H1 (cell line): ENCODE results near the gene GRM4. TPM values are rescaled to one million over a fixed set of nuclear protein-coding genes. Genes with fewer than 3 reads are reported as not detected.
A peak's percentile ranks its signal among the peaks of the same experiment; 100 is the strongest.

Source experiments
- CTCF ChIA-PET: fragments of 300-600 bp; sonication (Branson Sonifier 250); formaldehyde crosslinking; loops from one replicate; lab custom pipeline; 2021; ENCODE audit not compliant: partially characterized antibody; lab: Charles Lee
- POLR2A ChIA-PET: fragments of 300-600 bp; sonication (Branson Sonifier 250); formaldehyde crosslinking; loops from one replicate; lab custom pipeline; 2021; ENCODE audit warnings: inconsistent platforms; ENCODE audit not compliant: partially characterized antibody; lab: Charles Lee
- DNase-seq, 2 experiments: peaks; one replicate each; pipeline versions ENCODE4 v3.0.0 to v3.0.0-alpha.2; 2010 to 2022; ENCODE audit warnings: low spot score in 2 of 2, low read depth in 1 of 2, mixed read lengths in 1 of 2
- FAIRE-seq: peaks from 2 replicates; lab custom pipeline; 2011; peaks lifted over from hg19 to GRCh38; lab: Jason Lieb, UNC
- H2AFZ ChIP-seq: 2 replicates; pipeline ENCODE4 v1.8.1; 2012; ENCODE audit warnings: low read length, inconsistent platforms
- H2AK5ac ChIP-seq: 2 replicates; pipeline ENCODE4 v1.6.1; 2013; ENCODE audit warnings: low read depth, low read length
- H2BK120ac ChIP-seq: replicated peaks from 2 replicates; pipeline ENCODE3; 2013; ENCODE audit warnings: low read depth, low read length, inconsistent platforms
- H2BK12ac ChIP-seq: 2 replicates; pipeline ENCODE4 v1.6.1; 2013; ENCODE audit warnings: low read depth, low read length
- H2BK15ac ChIP-seq: 2 replicates; pipeline ENCODE4 v1.6.1; 2013; ENCODE audit warnings: low read length
- H2BK20ac ChIP-seq: 2 replicates; pipeline ENCODE4 v1.6.1; 2013; ENCODE audit warnings: low read length
- H2BK5ac ChIP-seq: 2 replicates; pipeline ENCODE4 v1.6.1; 2013; ENCODE audit warnings: low read depth, low read length
- H3K14ac ChIP-seq: 2 replicates; pipeline ENCODE4 v1.6.1; 2013; ENCODE audit warnings: inconsistent platforms; ENCODE audit not compliant: insufficient read length
- H3K18ac ChIP-seq: 2 replicates; pipeline ENCODE4 v1.6.1; 2013; ENCODE audit warnings: low read length; ENCODE audit errors: extremely low read depth
- H3K23ac ChIP-seq: 2 replicates; pipeline ENCODE4 v1.6.1; 2013; ENCODE audit warnings: inconsistent platforms; ENCODE audit not compliant: insufficient read length
- H3K23me2 ChIP-seq: 2 replicates; pipeline ENCODE4 v1.6.1; 2013; ENCODE audit warnings: low read depth, low read length
- H3K27ac ChIP-seq: 2 replicates; pipeline ENCODE4 v1.6.1; 2011; ENCODE audit warnings: low read depth, low read length, inconsistent platforms
- H3K27me3 ChIP-seq, 4 experiments: replicated peaks in 1 of 4; 1 replicate in 1 of 4; 2 replicates in 3 of 4; pipeline versions ENCODE4 v1.6.1 to v1.8.1; 2011 to 2013; ENCODE audit warnings: low read length in 3 of 4, mild to moderate bottlenecking in 3 of 4, inconsistent platforms in 2 of 4, mixed read lengths in 2 of 4, moderate library complexity in 1 of 4; ENCODE audit not compliant: control insufficient read depth in 3 of 4, insufficient read depth in 3 of 4; ENCODE audit errors: extremely low read depth in 1 of 4
- H3K36me3 ChIP-seq, 4 experiments: 2 replicates each; pipeline versions ENCODE4 v1.6.1 to v1.8.1; 2011 to 2013; ENCODE audit warnings: mild to moderate bottlenecking in 4 of 4, low read length in 3 of 4, moderate library complexity in 2 of 4, control low read depth in 1 of 4, inconsistent platforms in 1 of 4; ENCODE audit not compliant: insufficient read depth in 4 of 4, control insufficient read depth in 2 of 4
- H3K4ac ChIP-seq: replicated peaks from 2 replicates; pipeline ENCODE3; 2013; ENCODE audit warnings: low read length, low read depth, mixed read lengths, inconsistent platforms; ENCODE audit not compliant: insufficient read length
- H3K4me1 ChIP-seq, 4 experiments: replicated peaks in 1 of 4; 1 replicate in 1 of 4; 2 replicates in 3 of 4; pipeline versions ENCODE4 v1.6.1 to v1.8.1; 2011 to 2013; ENCODE audit warnings: low read length in 3 of 4, inconsistent platforms in 2 of 4, mixed read lengths in 1 of 4; ENCODE audit not compliant: insufficient read depth in 4 of 4, control insufficient read depth in 3 of 4
- H3K4me2 ChIP-seq, 2 experiments: 2 replicates each; pipeline versions ENCODE4 v1.6.1 to v1.8.1; 2011 to 2013; ENCODE audit warnings: low read depth in 2 of 2, low read length in 2 of 2, control low read depth in 1 of 2, inconsistent platforms in 1 of 2, mild to moderate bottlenecking in 1 of 2; ENCODE audit not compliant: insufficient read depth in 1 of 2
- H3K4me3 ChIP-seq, 4 experiments: fragments of 200-600, 300-600 bp in 1 of 4; sonication (generic), shearing (Covaris generic), sonication (Bioruptor Twin) in 1 of 4; 2 replicates each; pipeline versions ENCODE4 v1.5.1 to v1.8.1; 2011 to 2016; ENCODE audit warnings: low read length in 4 of 4, low read depth in 3 of 4, control low read depth in 2 of 4, inconsistent platforms in 2 of 4, mild to moderate bottlenecking in 2 of 4, mixed read lengths in 1 of 4, moderate library complexity in 1 of 4; ENCODE audit not compliant: insufficient read depth in 2 of 4; ENCODE audit errors: extremely low read depth in 1 of 4
- H3K56ac ChIP-seq: replicated peaks from 2 replicates; pipeline ENCODE3; 2013; ENCODE audit warnings: low read depth, mild to moderate bottlenecking, mixed read lengths, low read length, inconsistent platforms; ENCODE audit not compliant: insufficient read length
- H3K79me1 ChIP-seq: 2 replicates; pipeline ENCODE4 v1.6.1; 2013; ENCODE audit warnings: low read depth, low read length, control low read depth
- H3K79me2 ChIP-seq, 2 experiments: 2 replicates each; pipeline versions ENCODE4 v1.6.1 to v1.8.1; 2012 to 2013; ENCODE audit warnings: low read length in 2 of 2, mild to moderate bottlenecking in 2 of 2, inconsistent platforms in 1 of 2; ENCODE audit not compliant: insufficient read depth in 2 of 2, control insufficient read depth in 1 of 2
- H3K9ac ChIP-seq, 4 experiments: replicated peaks in 1 of 4; 1 replicate in 1 of 4; 2 replicates in 3 of 4; pipeline versions ENCODE4 v1.6.1 to v1.8.1; 2011 to 2013; ENCODE audit warnings: low read depth in 3 of 4, low read length in 3 of 4, control low read depth in 2 of 4, mild to moderate bottlenecking in 2 of 4, moderate library complexity in 2 of 4, inconsistent platforms in 1 of 4; ENCODE audit errors: extremely low read depth in 1 of 4
- H3K9me3 ChIP-seq, 2 experiments: 2 replicates each; pipeline versions ENCODE4 v1.6.1 to v1.8.1; 2012 to 2013; ENCODE audit warnings: mild to moderate bottlenecking in 2 of 2, moderate library complexity in 2 of 2, control low read depth in 1 of 2, inconsistent platforms in 1 of 2, low read depth in 1 of 2, low read length in 1 of 2, mixed read lengths in 1 of 2; ENCODE audit not compliant: insufficient read depth in 2 of 2
- H4K20me1 ChIP-seq, 2 experiments: replicated peaks in 1 of 2; 2 replicates each; pipeline versions ENCODE3 to v1.8.1; 2011 to 2013; ENCODE audit warnings: inconsistent platforms in 2 of 2, low read length in 2 of 2, mild to moderate bottlenecking in 1 of 2; ENCODE audit not compliant: insufficient read depth in 2 of 2, control insufficient read depth in 1 of 2
- H4K5ac ChIP-seq: 2 replicates; pipeline ENCODE4 v1.6.1; 2013; ENCODE audit warnings: low read length, low read depth, mixed read lengths, inconsistent platforms; ENCODE audit not compliant: insufficient read length
- H4K8ac ChIP-seq: 2 replicates; pipeline ENCODE4 v1.8.0; 2013; ENCODE audit warnings: mild to moderate bottlenecking, moderate library complexity, low read length, inconsistent platforms; ENCODE audit not compliant: insufficient read depth; ENCODE audit errors: extremely low read depth
- H4K91ac ChIP-seq: replicated peaks from 2 replicates; pipeline ENCODE3; 2013; ENCODE audit warnings: low read length, mixed read lengths, inconsistent platforms; ENCODE audit not compliant: insufficient read length
- CHD1 ChIP-seq: IDR thresholded peaks from 2 replicates; pipeline ENCODE4 v1.6.1; 2012; ENCODE audit warnings: low read depth, low read length, improper control_type of control experiment
- WGBS, 2 experiments: shearing (Covaris generic) in 1 of 2; methylation state at CpG; one replicate each; pipeline versions ENCODE4 v1.1.6 to v1.1.7; 2013 to 2015; ENCODE audit warnings: low lambda C conversion rate in 2 of 2, mixed read lengths in 2 of 2, inconsistent platforms in 1 of 2, low coverage in 1 of 2, missing lambda C conversion rate in 1 of 2; ENCODE audit not compliant: insufficient replicate concordance in 2 of 2, insufficient coverage in 1 of 2, insufficient read length in 1 of 2; ENCODE audit errors: extremely low coverage in 1 of 2, missing lambda C conversion rate in 1 of 2; 5-methylcytosine and 5-hydroxymethylcytosine counted together
- polyA plus RNA-seq, 7 experiments: library from polyadenylated mRNA; depleted of rRNA in 3 of 7; stranded (reverse) in 5 of 7; unstranded in 2 of 7; fragments of >200 nt in 5 of 7; fragments of 200-250 nt in 2 of 7; gene quantifications; 1 replicate in 5 of 7; 2 replicates in 1 of 7; 4 replicates in 1 of 7; pipeline versions ENCODE4 v1.2.1 to v1.2.3, GENCODE V29; 2011 to 2013; ENCODE audit warnings: missing spikeins in 2 of 7, mixed read lengths in 2 of 7
- total RNA-seq: library from RNA; stranded (reverse); fragmentation: NEBNext Ultra II Directional; extraction: Animal tissue kit (Norgen Biotek cat#: 25700); gene quantifications from 2 replicates; pipeline ENCODE4 v1.2.1, GENCODE V29; 2021

Gene GRM4
- total and polyA plus RNA-seq, 2 of the 8 experiments (the other 6 are each of a cell fraction or from before 2014, with no cell fraction given), result 19.6 to 21.5 TPM

- no peak overlapping the region for H3K27ac ChIP-seq
- no peak overlapping the region for H2BK120ac ChIP-seq
- no peak overlapping the region for H2BK20ac ChIP-seq
- no peak overlapping the region for H3K4me2 ChIP-seq
- H3K4ac ChIP-seq, result no peak overlapping the region
- no peak overlapping the region for H3K23ac ChIP-seq
- no peak overlapping the region; the same call in 1 of the 2 replicates for H2BK12ac ChIP-seq
- H3K79me2 ChIP-seq, result no peaks in the 10 kb centered on the region
- H3K79me1 ChIP-seq, result peaks cover 6% of the 10 kb centered on the region
- WGBS, 2 experiments, result 87% methylated on average over 6 of the region's 6 CpGs; no CpG with 5 or more reads in 1 of the 2 experiments
- H3K4me3 ChIP-seq, result no peak overlapping the region
- CTCF ChIA-PET, result interaction anchor here (1.1 to 1.5 kb wide), 2 partner anchors 49 to 327 kb away, joined by 4 read pairs; no protein-coding TSS in a partner anchor
- H3K23me2 ChIP-seq, result no peaks in the 10 kb centered on the region
- peaks cover 3 to 8% of the 10 kb centered on the region in 2 experiments for H4K20me1 ChIP-seq
- H4K5ac ChIP-seq, result no peak overlapping the region
- no peak overlapping the region for H3K14ac ChIP-seq
- H2AFZ ChIP-seq, result no peak overlapping the region
- no peak overlapping the region for H4K8ac ChIP-seq
- FAIRE-seq (no peak), DNase-seq (no peak)
- H2BK15ac ChIP-seq, result no peak overlapping the region
- no peaks in the 10 kb centered on the region for H3K36me3 ChIP-seq
- H3K9me3 ChIP-seq, result no peaks in the 10 kb centered on the region
- H3K4me1 ChIP-seq, result peaks cover 0 to 2% (median 0%) of the 10 kb centered on the region in 4 experiments; a peak in 1 of 7 replicates
- no peaks in the 10 kb centered on the region for H3K27me3 ChIP-seq
- H3K56ac ChIP-seq, result no peak overlapping the region
- no peak overlapping the region for H2BK5ac ChIP-seq
- H4K91ac ChIP-seq, result no peak overlapping the region
- POLR2A ChIA-PET, result no interaction called here
- H3K18ac ChIP-seq, result no peak overlapping the region
- H3K9ac ChIP-seq, result no peak overlapping the region
- TF ChIP-seq CHD1, result no peak
- 0 out of 2 replicates have a peak overlapping the region, but pooled peaks have one; percentile 39 for H2AK5ac ChIP-seq
Observed at GRCh38 chr6:34106421-34106820, 39.5 kb downstream of the GRM4 start.
